ENCODE results near the gene WTAP. TPM values are rescaled to one million over a fixed set of nuclear protein-coding genes. Genes with fewer than 3 reads are reported as not detected.
A peak's percentile ranks its signal among the peaks of the same experiment; 100 is the strongest.
"Not testable (repeated sequence)": the region's sequence is repeated elsewhere in the genome, so short reads cannot be mapped to it uniquely, and the experiment has no call there.

Gene WTAP
- total RNA-seq, 1 donor from 2014 or later, result 108 TPM

DNA sequence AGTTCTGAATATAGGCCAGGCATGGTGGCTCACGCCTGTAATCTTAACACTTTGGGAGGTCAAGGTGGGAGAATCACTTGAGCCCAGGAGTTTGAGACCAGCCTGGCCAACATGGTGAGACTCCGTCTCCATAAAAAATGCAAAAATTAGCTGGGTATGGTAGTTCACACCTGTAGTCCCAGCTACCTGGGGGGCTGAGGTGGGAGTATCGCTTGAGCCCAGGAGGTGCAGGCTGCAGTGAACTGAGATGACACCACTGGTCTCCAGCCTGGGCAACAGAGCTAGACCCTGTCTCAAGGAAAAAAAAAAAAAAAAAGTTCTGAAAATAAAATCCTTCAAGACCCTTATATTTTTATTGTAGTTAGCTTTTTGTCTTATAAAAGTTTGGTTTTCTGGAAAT lies 11.7 kb upstream of the WTAP start:
- H3K36me3 Mint-ChIP-seq, result peaks cover 5% of the 10 kb centered on the region
- no peak overlapping the region for H3K27ac Mint-ChIP-seq

DNA sequence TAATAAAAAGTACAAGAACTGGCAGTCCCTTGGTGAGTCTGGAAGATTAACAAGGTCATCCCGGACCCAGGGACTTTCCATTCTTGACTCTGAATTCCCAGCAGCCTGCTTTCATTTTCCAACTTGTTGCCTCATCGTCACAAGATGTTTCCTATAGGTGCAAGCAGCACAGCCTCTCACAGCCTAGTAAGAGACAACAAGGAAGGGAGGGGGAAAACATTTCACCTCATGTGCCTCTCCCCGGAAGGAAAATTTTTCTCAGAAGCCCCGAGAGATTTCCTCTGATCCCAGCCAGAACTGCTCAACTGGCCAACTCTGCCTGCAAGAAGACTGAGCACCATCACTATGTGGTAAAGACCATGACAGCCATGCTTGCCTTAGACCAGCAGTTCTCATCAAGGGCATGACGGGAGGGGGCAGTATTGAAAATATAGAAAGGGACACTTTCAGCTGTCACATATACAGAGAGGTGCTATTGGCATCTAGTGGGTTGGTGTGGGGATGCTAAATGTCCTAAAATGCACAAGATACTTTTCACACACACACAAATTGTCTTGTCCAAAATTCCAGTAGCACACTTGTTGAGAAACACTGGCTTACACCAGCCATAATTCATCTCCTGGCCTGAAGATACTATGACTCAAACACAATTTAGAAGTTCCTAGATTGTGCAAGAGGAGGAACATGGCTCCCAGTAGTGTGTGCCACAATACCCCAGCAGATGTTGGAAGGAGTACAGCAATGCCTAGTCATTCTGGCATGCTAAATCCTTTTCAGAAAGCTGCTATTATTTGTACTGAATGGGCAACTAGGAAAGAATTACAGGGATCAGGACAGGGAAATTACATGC lies 10.8 kb upstream of the WTAP start:
- DNase-seq (ENCODE audit: extremely low spot score, unreplicated experiment), result no peak
- H3K4me1 Mint-ChIP-seq (ENCODE audit: unreplicated experiment), result no peaks in the 10 kb centered on the region
- no peaks in the 10 kb centered on the region for H3K9me3 Mint-ChIP-seq
- H3K27ac Mint-ChIP-seq, result no peak overlapping the region
- H3K27me3 Mint-ChIP-seq, result no peaks in the 10 kb centered on the region
- H3K4me3 Mint-ChIP-seq, result no peak overlapping the region
- peaks cover 5% of the 10 kb centered on the region for H3K36me3 Mint-ChIP-seq
- TF ChIP-seq, protein P1, sequence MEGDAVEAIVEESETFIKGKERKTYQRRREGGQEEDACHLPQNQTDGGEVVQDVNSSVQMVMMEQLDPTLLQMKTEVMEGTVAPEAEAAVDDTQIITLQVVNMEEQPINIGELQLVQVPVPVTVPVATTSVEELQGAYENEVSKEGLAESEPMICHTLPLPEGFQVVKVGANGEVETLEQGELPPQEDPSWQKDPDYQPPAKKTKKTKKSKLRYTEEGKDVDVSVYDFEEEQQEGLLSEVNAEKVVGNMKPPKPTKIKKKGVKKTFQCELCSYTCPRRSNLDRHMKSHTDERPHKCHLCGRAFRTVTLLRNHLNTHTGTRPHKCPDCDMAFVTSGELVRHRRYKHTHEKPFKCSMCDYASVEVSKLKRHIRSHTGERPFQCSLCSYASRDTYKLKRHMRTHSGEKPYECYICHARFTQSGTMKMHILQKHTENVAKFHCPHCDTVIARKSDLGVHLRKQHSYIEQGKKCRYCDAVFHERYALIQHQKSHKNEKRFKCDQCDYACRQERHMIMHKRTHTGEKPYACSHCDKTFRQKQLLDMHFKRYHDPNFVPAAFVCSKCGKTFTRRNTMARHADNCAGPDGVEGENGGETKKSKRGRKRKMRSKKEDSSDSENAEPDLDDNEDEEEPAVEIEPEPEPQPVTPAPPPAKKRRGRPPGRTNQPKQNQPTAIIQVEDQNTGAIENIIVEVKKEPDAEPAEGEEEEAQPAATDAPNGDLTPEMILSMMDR (conservative IDR thresholded peaks at IDR 0.05), result no peak

More for the DNA sequence above, 11.7 kb upstream of the WTAP start:
- no peaks in the 10 kb centered on the region for H3K9me3 Mint-ChIP-seq
- TF ChIP-seq, protein P1 (conservative IDR thresholded peaks at IDR 0.05), result no peak
- no peak for DNase-seq (ENCODE audit: extremely low spot score, unreplicated experiment)
- H3K27me3 Mint-ChIP-seq, result no peaks in the 10 kb centered on the region
- no peaks in the 10 kb centered on the region for H3K4me1 Mint-ChIP-seq (ENCODE audit: unreplicated experiment)
- H3K4me3 Mint-ChIP-seq, result no peak overlapping the region

DNA sequence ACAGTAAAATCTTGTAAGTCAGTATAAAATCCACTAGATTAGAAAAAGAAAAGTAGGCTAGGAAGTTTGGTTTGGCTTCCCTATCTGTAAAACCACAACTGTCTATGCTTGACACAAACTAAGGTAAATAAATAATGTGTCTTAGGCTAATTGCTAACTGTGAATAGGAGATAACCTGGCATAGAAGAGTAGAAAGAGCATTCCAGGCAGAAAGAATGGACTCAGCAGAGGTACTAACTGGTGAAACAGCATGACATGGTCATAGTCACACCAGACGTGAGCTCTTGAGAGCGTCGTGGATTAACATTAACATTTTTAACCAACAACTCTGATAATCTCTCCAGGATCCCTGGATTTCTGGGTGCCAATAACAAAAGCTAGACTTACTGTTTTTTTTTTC lies 8.7 kb upstream of the WTAP start:
- TF ChIP-seq, protein P1 (conservative IDR thresholded peaks at IDR 0.05), result no peak
- Mint-ChIP-seq H3K4me1 (ENCODE audit: unreplicated experiment) (peaks cover 5% of the 10 kb centered on the region), H3K27me3 (no peaks in the 10 kb centered on the region), H3K36me3 (peaks cover 10% of the 10 kb centered on the region), H3K27ac (no peak overlapping the region), H3K9me3 (peaks cover 5% of the 10 kb centered on the region), H3K4me3 (no peak overlapping the region)
- no peak for DNase-seq (ENCODE audit: extremely low spot score, unreplicated experiment)

DNA sequence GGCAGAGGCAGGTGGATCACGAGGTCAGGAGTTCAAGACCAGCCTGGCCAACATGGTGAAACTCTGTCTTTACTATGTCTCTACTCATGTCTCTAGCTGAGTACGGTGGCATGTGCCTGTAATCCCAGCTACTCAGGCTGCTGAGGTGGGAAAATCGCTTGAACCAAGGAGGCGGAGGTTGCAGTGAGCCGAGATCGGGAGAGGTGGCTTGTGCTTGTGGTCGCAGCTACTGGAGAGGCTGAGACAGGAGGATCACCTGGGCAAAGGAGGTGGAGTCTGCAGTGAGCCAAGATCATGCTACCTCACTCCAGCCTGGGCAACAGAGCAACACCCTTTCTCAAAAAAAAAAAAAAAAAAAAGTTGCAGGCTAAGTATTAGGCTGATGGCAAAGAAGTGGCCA lies 8.0 kb upstream of the WTAP start:
- Mint-ChIP-seq H3K27me3 (no peaks in the 10 kb centered on the region), H3K4me3 (no peak overlapping the region), H3K4me1 (ENCODE audit: unreplicated experiment) (peaks cover 5% of the 10 kb centered on the region), H3K9me3 (peaks cover 5% of the 10 kb centered on the region), H3K36me3 (peaks cover 14% of the 10 kb centered on the region), H3K27ac (no peak overlapping the region)
- DNase-seq (ENCODE audit: extremely low spot score, unreplicated experiment), result no peak
- TF ChIP-seq, protein P1 (conservative IDR thresholded peaks at IDR 0.05), result no peak

DNA sequence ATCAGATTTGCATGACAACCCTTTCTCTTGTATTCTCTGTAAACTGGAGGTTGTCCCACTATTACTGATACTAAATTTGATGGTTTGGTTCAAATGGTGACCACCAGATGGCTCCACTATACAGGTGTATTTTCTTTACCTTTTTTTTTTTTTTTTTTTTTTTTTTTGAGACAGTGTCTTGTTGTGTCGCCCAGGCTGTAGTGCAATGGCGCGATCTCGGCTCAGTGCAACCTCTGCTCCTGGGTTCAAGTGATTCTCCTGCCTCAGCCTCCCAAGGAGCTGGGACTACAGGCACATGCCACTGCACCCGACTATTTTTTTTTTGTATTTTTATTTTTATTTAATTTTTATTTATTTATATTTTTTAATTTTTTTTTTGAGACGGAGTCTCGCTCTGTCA lies 6.6 kb upstream of the WTAP start:
- Mint-ChIP-seq H3K4me1 (ENCODE audit: unreplicated experiment) (peaks cover 5% of the 10 kb centered on the region), H3K27ac (no peak overlapping the region), H3K36me3 (peaks cover 10% of the 10 kb centered on the region), H3K9me3 (peaks cover 5% of the 10 kb centered on the region), H3K4me3 (no peak overlapping the region), H3K27me3 (no peaks in the 10 kb centered on the region)
- TF ChIP-seq, protein P1 (conservative IDR thresholded peaks at IDR 0.05), result peak; percentile 72
- no peak for DNase-seq (ENCODE audit: extremely low spot score, unreplicated experiment)

DNA sequence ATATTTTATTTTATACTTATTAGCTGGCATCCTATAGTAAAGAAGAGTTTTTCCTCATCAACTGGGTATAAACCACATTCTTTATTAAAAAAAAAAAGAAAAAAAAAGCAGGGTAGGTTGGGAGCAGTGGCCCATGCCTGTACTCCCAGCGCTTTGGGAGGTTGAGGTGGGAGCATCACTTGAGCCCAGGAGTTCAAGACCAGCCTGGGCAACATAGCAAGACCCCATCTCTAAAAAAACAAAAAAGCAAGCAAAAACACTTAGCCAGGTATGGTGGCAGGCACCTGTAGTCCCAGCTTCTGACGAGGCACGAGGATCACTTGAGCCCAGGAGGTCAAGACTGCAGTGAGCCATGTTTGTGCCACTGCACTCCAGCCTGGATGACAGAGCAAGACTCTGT lies 5.3 kb upstream of the WTAP start:
- DNase-seq (ENCODE audit: extremely low spot score, unreplicated experiment); H3K27me3 Mint-ChIP-seq; H3K27ac Mint-ChIP-seq; H3K4me3 Mint-ChIP-seq; H3K9me3 Mint-ChIP-seq: not testable (repeated sequence)
- Mint-ChIP-seq H3K36me3 (peaks cover 16% of the 10 kb centered on the region), H3K4me1 (ENCODE audit: unreplicated experiment) (peaks cover 10% of the 10 kb centered on the region)
